Activated naive CD8-positive, alpha-beta T cell treated with anti-CD3 and anti-CD28 coated beads, Interleukin-2, amount 50 U/mL, for 16 hours (primary cell): ENCODE measurements around the gene MARCHF10.

Experiments
- DNase-seq: peaks from one replicate; pipeline ENCODE4 v3.0.0-alpha.2; 2020; ENCODE audit warnings: low read depth, low spot score

The MARCHF10 gene

GRCh38 chr17:62822080-62822904, 14.2 kb upstream of the MARCHF10 start:
- DNase-seq = no peak

DNA sequence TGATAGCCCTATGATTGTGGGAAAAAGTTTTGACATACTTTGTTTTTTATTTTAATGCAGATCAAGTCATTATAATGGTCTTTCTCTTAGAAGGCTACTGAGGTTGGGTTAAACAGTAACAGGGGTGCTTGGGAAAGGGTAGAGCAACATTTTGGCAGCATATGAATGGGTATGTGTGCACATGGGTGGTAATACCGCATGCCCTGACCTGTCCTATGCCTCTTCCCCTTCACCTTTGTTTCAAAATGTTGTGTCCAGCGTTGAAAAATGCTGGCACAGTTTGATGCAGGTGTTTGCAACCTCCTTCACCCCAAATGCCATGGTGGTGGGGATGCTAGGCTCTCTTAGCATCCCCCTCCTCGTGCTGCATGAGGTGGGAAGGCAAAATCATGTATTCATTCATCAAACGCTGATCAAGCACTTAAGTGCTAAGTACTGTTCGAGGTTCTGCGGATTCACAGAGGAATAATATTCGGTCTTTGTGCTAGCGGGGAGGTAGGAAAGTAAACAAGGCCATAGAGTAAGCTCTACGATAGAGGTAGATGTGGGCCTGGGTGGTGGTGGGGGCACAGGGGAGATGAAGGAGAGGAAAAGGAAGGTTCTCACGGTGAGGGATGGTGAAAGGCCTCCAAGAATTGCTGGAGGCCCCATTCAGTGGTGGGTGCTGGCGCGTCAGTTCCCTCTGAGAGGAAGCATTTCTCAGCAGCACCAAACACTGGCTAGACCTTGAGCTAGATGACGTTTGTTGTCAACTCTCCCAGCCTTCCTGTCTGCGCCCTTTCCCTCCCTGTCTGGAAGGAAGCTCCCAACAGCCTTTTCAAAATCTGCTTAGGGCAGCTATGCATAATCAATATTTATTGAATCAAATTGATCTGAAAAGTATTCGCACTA, 13.3 kb upstream of the MARCHF10 start:
- no peak for DNase-seq

DNA sequence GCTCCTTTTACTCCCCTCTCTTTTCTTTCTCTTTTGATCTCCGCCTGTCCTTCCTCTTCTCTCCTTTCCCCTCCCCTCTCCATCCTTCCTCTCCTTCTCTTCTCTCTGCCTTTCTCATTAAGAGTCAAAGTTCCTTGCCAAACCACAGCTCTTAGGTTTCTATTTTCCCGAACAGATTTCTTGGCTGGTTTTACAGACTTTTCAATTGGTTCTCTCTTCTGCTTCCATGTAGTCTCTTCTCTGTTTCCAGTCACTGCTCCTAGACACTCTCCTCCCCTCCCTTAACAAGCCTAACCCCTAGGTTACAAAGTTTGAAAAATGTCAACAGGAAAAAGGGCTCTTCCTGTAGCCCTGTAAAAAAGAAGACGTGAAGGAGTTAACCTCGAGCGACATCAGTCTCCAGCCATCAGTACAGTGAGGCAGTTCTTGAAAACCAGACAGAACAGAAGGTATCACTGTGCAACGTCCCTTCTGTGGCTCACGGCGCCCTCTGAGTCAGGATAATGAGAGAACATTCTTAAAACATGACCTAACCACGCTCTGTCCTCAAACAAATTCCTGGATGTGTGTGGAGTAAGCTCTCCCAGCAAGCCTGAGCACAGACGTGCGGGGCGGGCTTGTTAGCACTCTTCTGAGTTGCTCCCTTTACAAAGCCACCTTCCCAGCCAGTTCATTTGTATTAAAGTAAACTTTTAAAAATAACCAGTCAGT, 11.6 kb upstream of the MARCHF10 start:
- DNase-seq = no peak

DNA sequence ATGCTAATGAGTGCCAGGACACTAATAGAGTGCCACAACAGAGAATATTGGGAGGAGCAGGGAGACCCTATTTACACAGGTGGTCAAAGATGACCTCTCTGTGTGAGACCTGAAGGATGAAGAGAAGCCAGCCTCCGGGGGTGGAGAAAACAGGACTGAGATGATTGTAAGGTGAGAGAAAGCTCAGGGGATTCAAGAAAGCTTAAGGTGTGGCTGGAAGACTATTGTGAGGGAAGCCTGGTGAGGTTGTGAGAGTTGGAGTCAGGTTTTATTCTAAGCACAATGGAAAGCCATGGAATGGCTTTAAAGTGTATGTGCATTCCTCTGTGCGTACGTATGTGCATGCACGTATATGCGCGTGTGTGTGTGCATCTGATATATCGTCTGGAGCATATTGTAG, 10.4 kb upstream of the MARCHF10 start:
- DNase-seq = no peak

GRCh38 chr17:62816282-62816839, 8.2 kb upstream of the MARCHF10 start:
- DNase-seq = no peak

- no peak for DNase-seq
These were observed 1.5 kb upstream of the MARCHF10 start for GRCh38 chr17:62809656-62810055.

DNA sequence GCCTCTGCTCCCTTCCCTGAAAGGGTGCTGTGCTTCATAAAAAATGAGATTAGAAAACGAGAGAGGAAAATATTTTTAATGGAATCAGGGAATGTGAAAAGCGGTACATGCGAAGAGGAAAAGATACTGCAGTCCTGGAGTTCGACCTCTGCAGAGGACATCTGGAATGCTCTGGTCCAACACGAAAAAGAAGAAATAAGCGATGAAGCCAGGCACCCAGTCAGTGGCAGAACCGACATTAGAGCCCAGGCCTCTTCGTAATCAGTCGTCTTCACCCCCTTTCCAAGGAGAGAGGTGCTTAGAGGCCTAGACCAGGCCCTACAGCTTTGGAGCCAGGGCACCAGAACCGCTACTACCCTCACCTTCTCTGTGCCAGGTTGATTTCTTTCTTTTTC, 459 bp upstream of the MARCHF10 start:
- no peak for DNase-seq

GRCh38 chr17:62805234-62805633, 2.9 kb downstream of the MARCHF10 start:
- no peak for DNase-seq

DNA sequence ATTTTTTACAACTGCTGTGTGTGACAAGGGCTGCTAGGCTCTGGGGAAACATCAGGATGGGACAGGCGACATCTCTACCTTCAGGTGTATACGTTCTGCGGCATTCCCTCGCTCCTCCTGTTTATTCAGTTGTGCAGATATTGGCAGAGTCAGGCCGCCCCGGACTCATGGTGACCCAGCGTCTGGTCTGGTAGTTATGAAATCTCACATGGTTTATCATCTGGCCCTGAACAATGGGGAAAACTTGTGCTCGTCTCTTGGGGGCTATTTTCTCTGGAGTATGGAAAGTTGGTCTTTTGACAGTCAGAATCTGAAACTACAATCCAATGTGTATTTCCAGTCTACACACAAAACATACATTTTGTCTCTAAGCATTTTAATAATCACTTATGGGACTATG, 3.3 kb downstream of the MARCHF10 start:
- no peak for DNase-seq

GRCh38 chr17:62804025-62804424, 4.1 kb downstream of the MARCHF10 start:
- DNase-seq = no peak

- no peak for DNase-seq
These were observed 5.4 kb downstream of the MARCHF10 start for GRCh38 chr17:62802561-62803205.

- DNase-seq = no peak
These were observed 6.5 kb downstream of the MARCHF10 start for GRCh38 chr17:62801553-62802114.

DNA sequence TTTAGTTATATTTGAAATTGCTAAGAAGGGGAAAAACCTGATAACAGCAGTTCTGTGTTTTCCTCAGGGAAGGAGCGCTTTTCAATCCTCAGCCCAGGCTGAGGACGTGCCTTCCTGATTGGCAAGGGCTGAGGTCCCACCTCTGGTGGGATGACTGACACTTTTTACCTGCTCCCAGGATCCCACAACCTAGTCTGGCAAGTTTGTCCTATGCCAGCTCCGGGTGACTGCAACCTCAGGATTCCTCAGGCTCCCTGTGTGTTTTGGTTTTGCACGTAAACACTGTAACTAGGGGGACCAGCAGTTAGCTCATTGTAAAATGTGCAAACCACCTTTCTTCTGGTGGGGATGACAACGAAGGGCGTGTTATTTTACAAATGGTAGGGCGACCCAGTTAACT, 7.5 kb downstream of the MARCHF10 start:
- DNase-seq = no peak

DNA sequence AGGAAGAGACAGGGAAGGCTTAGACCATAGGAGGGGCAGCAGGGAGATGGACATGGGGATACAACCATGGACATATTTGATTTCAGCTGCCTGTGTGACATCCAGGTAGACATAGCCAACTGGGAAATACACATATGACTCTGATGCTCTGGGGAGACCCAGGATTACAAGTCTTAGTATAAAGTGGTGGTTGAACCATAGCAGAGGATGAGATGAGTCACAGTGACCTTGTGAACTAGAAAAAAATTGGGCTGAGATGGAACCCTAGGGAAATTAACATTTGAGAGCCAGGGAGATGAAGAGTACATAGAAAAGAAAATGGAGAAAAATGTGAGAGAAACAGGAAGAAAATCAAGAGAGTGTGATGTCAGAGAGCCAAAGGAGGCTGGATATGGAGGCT, 10.2 kb downstream of the MARCHF10 start:
- no peak for DNase-seq

DNA sequence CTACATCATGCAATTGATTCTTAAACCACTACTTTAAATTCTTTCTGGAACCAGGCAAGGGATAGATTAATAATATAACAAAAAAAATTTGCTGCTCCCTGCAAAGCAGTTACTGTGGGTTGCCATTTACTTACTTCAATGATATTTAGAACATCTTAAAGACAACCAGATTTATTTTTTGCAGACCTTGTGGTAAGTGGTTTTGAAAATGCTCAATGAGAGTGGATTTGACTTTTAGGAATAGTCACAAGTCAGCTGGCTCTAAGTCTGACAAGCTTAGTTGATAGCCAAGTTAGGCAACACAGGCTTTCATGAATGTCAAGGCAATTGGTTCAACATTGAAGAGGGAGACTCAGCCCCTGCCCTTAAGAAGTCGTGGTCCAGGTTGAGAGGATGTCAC, 11.8 kb downstream of the MARCHF10 start:
- no peak for DNase-seq

DNA sequence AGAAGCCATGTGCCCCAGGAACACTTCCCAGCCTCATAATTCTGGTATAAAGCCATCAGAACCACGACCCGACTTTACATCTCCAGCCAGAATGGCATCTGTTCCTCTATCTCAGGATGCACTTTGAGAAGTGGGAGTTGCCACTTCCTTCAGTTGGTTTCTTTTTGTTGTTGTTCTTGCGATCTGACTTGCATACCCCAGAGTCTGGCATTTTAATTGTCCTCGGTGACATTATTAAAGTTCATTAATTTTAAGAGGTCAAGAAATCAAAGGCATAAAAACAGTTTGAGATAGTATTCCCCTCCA, 13.5 kb downstream of the MARCHF10 start:
- no peak for DNase-seq

GRCh38 chr17:62793919-62794665, 14.0 kb downstream of the MARCHF10 start:
- DNase-seq = no peak

DNA sequence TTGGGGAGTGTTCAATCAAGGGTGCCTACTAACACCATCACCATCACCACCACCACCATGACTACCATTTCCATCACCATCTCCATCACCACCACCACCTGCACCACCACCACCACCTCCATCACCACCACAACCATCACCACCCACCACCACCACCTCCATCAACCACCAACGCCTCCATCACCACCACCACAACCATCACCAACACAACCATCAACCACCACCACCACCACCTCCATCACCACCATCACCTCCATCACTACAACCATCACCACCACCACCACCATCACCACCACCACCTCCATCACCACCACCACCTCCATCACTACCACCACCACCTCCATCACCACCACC, 15.7 kb downstream of the MARCHF10 start:
- DNase-seq = no peak

DNA sequence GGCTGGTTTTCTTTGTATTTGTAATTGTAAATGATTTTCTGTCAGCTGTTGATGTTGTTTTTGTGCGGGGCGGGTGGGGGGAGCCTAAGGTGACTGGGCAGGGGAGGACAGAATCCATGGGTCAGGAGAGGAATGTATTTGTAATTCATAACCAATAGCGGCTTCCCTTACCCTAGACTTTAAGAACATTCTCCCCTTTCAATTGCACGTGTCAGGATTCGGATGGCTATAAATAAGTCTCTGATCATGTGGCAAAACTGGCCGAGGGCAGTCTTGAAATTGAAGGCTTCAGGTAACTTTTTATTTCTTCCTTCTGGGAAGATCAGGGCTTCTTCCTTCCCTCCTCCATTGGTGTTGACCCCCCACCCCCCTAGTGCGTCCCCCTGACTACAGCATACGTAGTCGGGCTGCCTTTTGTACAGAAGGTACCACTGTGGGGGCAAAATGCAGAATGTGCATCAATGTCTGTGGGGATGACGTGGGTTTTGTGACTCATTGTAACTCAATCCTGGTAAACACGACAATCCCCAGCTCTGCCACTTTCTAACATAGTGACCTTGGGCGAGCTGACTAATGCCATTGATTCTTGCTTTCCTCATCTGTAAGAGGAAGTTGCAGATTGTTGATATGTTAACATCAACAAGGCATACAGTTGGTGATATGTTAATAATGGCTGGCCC, 16.2 kb downstream of the MARCHF10 start:
- DNase-seq = no peak

GRCh38 chr17:62791235-62791734, 16.8 kb downstream of the MARCHF10 start:
- no peak for DNase-seq
